ENCODE data around the gene LRCH3. TPM values are rescaled to one million over a fixed set of nuclear protein-coding genes. Genes with fewer than 3 reads are reported as not detected.
A peak's percentile ranks its signal among the peaks of the same experiment; 100 is the strongest.

LRCH3 gene
- total and polyA plus RNA-seq, 2 experiments from 2014 or later, result 22.5 to 38.5 TPM

DNA sequence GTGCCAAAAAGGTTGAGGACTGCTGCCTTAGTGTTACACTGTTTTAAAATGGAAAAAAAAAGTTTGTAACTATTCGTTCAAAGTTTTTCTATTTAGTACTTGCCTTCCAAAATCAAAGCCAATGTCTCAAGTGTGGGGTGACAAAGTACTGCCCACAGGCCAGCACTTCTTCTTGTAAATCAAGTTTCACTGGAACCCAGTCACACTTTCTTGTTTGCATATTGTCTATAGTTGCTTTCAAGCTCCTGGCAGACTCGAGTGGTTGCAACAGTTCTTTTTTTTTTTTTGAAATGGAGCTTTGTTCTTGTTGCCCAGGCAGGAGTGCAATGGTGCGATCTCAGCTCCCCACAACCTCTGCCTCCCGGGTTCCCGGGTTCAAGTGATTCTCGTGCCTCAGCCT lies 83.6 kb downstream of the LRCH3 start:
- Histone ChIP-seq H2AFZ (no peak overlapping the region), H3K27ac (peak overlapping the region; percentile 19), H3K4me1 (ENCODE audit: insufficient read depth) (no peaks in the 10 kb centered on the region), H3K36me3 (replicated peaks; ENCODE audit: insufficient read depth, low read depth) (no peaks in the 10 kb centered on the region), H3K27me3 (no peaks in the 10 kb centered on the region), H3K79me2 (no peaks in the 10 kb centered on the region), H3K4me3 (no peak overlapping the region), H3K9me3 (ENCODE audit: low read depth) (no peaks in the 10 kb centered on the region), H3K4me2 (no peak overlapping the region), H3K9me2 (replicated peaks; ENCODE audit: insufficient read depth) (no peaks in the 10 kb centered on the region), H4K20me1 (ENCODE audit: insufficient read depth, poor library complexity, severe bottlenecking) (no peaks in the 10 kb centered on the region)
- WGBS (ENCODE audit: low lambda C conversion rate, missing lambda C conversion rate), result 93% methylated on average over 6 of the region's 6 CpGs
- no peak for DNase-seq (ENCODE audit: low spot score)
- TF ChIP-seq CTCF (IDR thresholded peaks at IDR 0.05; ENCODE audit: poor library complexity) (no peak), EZH2phosphoT487 (IDR thresholded peaks at IDR 0.05; ENCODE audit: low read depth, severe bottlenecking, unreplicated experiment) (no peak)

DNA sequence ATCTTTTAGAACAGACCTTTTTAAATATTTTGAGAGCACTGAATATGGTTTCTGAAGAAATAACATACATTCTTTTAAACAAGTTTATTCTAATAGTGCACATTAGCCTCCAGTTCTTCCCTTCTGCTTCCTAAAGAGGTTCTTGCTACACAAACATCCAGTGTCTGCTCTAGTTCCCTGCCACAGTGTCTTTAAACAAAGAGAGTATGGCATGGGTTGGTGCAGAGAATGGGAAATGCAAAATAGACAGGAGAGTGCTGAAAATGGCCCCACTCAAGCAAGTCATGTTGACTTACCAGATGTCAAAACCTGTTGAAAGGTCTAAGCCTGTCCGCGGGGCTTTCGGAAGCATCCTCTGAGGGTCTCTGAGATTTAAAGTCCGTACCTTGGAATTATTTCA lies 86.8 kb downstream of the LRCH3 start:
- no peaks in the 10 kb centered on the region for H3K4me1 ChIP-seq (ENCODE audit: insufficient read depth)
- no peak for DNase-seq (ENCODE audit: low spot score)
- 95% methylated on average over 4 of the region's 4 CpGs for WGBS (ENCODE audit: low lambda C conversion rate, missing lambda C conversion rate)
- H4K20me1 ChIP-seq (ENCODE audit: insufficient read depth, poor library complexity, severe bottlenecking), result no peaks in the 10 kb centered on the region
- TF ChIP-seq EZH2 (IDR thresholded peaks at IDR 0.05; ENCODE audit: borderline replicate concordance), result no peak
- no peak for TF ChIP-seq EZH2phosphoT487 (IDR thresholded peaks at IDR 0.05; ENCODE audit: low read depth, severe bottlenecking, unreplicated experiment)
- no peak for TF ChIP-seq CTCF (IDR thresholded peaks at IDR 0.05; ENCODE audit: poor library complexity)
- no peaks in the 10 kb centered on the region for H3K79me2 ChIP-seq
- no peaks in the 10 kb centered on the region for H3K9me2 ChIP-seq (replicated peaks; ENCODE audit: insufficient read depth)
- no peak overlapping the region for H2AFZ ChIP-seq
- no peaks in the 10 kb centered on the region for H3K9me3 ChIP-seq (ENCODE audit: low read depth)
- H3K4me2 ChIP-seq, result no peak overlapping the region
- no peaks in the 10 kb centered on the region for H3K36me3 ChIP-seq (replicated peaks; ENCODE audit: insufficient read depth, low read depth)
- no peak overlapping the region for H3K27ac ChIP-seq
- H3K27me3 ChIP-seq, result no peaks in the 10 kb centered on the region
- H3K4me3 ChIP-seq, result no peak overlapping the region

- H3K27ac ChIP-seq, result no peak overlapping the region
- no peaks in the 10 kb centered on the region for H3K9me3 ChIP-seq (ENCODE audit: low read depth)
- H3K4me2 ChIP-seq, result no peak overlapping the region
- H3K9me2 ChIP-seq (replicated peaks; ENCODE audit: insufficient read depth), result no peaks in the 10 kb centered on the region
- TF ChIP-seq CTCF (IDR thresholded peaks at IDR 0.05; ENCODE audit: poor library complexity), result no peak
- no peak for TF ChIP-seq EZH2 (IDR thresholded peaks at IDR 0.05; ENCODE audit: borderline replicate concordance)
- TF ChIP-seq EZH2phosphoT487 (IDR thresholded peaks at IDR 0.05; ENCODE audit: low read depth, severe bottlenecking, unreplicated experiment), result no peak
- no peak for DNase-seq (ENCODE audit: low spot score)
- no peaks in the 10 kb centered on the region for H3K4me1 ChIP-seq (ENCODE audit: insufficient read depth)
- H3K79me2 ChIP-seq, result no peaks in the 10 kb centered on the region
- no peaks in the 10 kb centered on the region for H3K36me3 ChIP-seq (replicated peaks; ENCODE audit: insufficient read depth, low read depth)
- no peaks in the 10 kb centered on the region for H3K27me3 ChIP-seq
- no peaks in the 10 kb centered on the region for H4K20me1 ChIP-seq (ENCODE audit: insufficient read depth, poor library complexity, severe bottlenecking)
- H2AFZ ChIP-seq, result no peak overlapping the region
- WGBS (ENCODE audit: low lambda C conversion rate, missing lambda C conversion rate), result 96% methylated on average over 8 of the region's 8 CpGs
- H3K4me3 ChIP-seq, result no peak overlapping the region
These were observed 87.4 kb downstream of the LRCH3 start for GRCh38 chr3:197878427-197878826.

All from hepatocyte (in vitro differentiated cells).